BLaER1 (cell line): ENCODE data around the gene PHLDA3.

Source experiments
- H3K27ac ChIP-seq: shearing (Covaris generic); formaldehyde crosslinking; 2 replicates; pipeline ENCODE4 v1.8.1; 2022
- H3K27me3 ChIP-seq: shearing (Covaris generic); formaldehyde crosslinking; 2 replicates; pipeline ENCODE4 v1.8.1; 2022
- H3K36me3 ChIP-seq: shearing (Covaris generic); formaldehyde crosslinking; 2 replicates; pipeline ENCODE4 v1.8.1; 2022
- H3K4me1 ChIP-seq: shearing (Covaris generic); formaldehyde crosslinking; 2 replicates; pipeline ENCODE4 v1.8.1; 2022
- H3K4me2 ChIP-seq: shearing (Covaris generic); formaldehyde crosslinking; 2 replicates; pipeline ENCODE4 v1.8.1; 2022
- H3K4me3 ChIP-seq: shearing (Covaris generic); formaldehyde crosslinking; 2 replicates; pipeline ENCODE4 v1.8.1; 2022
- H3K9ac ChIP-seq: shearing (Covaris generic); formaldehyde crosslinking; 2 replicates; pipeline ENCODE4 v1.8.1; 2022
- H3K9me3 ChIP-seq: shearing (Covaris generic); formaldehyde crosslinking; 2 replicates; pipeline ENCODE4 v1.8.1; 2022
- H4K20me1 ChIP-seq: shearing (Covaris generic); formaldehyde crosslinking; 2 replicates; pipeline ENCODE4 v1.8.1; 2022
- Cebpa-rat ChIP-seq: shearing (Covaris generic); IDR thresholded peaks from 2 replicates; pipeline ENCODE4 v1.8.1; 2022

Gene PHLDA3

GRCh38 chr1:201488830-201489589, 20.0 kb upstream of the PHLDA3 start:
- H3K9me3 ChIP-seq: peaks cover 14% of the 10 kb centered on the region; the same call in 1 of the 2 replicates
- H3K4me3 ChIP-seq: no peak overlapping the region
- TF ChIP-seq Cebpa-rat: no peak
- peaks cover 20% of the 10 kb centered on the region for H3K4me1 ChIP-seq
- H3K36me3 ChIP-seq: peaks cover 88% of the 10 kb centered on the region
- H3K9ac ChIP-seq: no peak overlapping the region
- H3K4me2 ChIP-seq: no peak overlapping the region
- no peaks in the 10 kb centered on the region for H4K20me1 ChIP-seq
- no peak overlapping the region for H3K27ac ChIP-seq
- H3K27me3 ChIP-seq: no peaks in the 10 kb centered on the region

- no peaks in the 10 kb centered on the region for H4K20me1 ChIP-seq
Observed at GRCh38 chr1:201487742-201488141, 18.8 kb upstream of the PHLDA3 start.

GRCh38 chr1:201486187-201486586, 17.2 kb upstream of the PHLDA3 start:
- Histone ChIP-seq H3K4me2 (no peak overlapping the region), H4K20me1 (no peaks in the 10 kb centered on the region), H3K27ac (no peak overlapping the region), H3K27me3 (no peaks in the 10 kb centered on the region; the same call in 1 of the 2 replicates), H3K4me1 (peaks cover 31% of the 10 kb centered on the region), H3K4me3 (no peak overlapping the region), H3K9ac (no peak overlapping the region), H3K9me3 (no peaks in the 10 kb centered on the region), H3K36me3 (peaks cover 76% of the 10 kb centered on the region)
- TF ChIP-seq Cebpa-rat: no peak

More at GRCh38 chr1:201487742-201488141, 18.8 kb upstream of the PHLDA3 start:
- H3K27ac ChIP-seq: no peak overlapping the region
- H3K9me3 ChIP-seq: peaks cover 2% of the 10 kb centered on the region; the same call in 1 of the 2 replicates
- no peak overlapping the region for H3K9ac ChIP-seq
- TF ChIP-seq Cebpa-rat: no peak
- H3K4me3 ChIP-seq: no peak overlapping the region
- H3K27me3 ChIP-seq: no peaks in the 10 kb centered on the region
- H3K36me3 ChIP-seq: peaks cover 84% of the 10 kb centered on the region
- H3K4me1 ChIP-seq: peaks cover 20% of the 10 kb centered on the region
- H3K4me2 ChIP-seq: no peak overlapping the region

- H3K36me3 ChIP-seq: peaks cover 72% of the 10 kb centered on the region
- no peaks in the 10 kb centered on the region for H4K20me1 ChIP-seq
- no peak overlapping the region for H3K27ac ChIP-seq
- no peak overlapping the region for H3K4me2 ChIP-seq
- H3K9ac ChIP-seq: no peak overlapping the region
- TF ChIP-seq Cebpa-rat: no peak
- peaks cover 29% of the 10 kb centered on the region for H3K4me1 ChIP-seq
- no peak overlapping the region for H3K4me3 ChIP-seq
- H3K9me3 ChIP-seq: no peaks in the 10 kb centered on the region
- H3K27me3 ChIP-seq: no peaks in the 10 kb centered on the region; the same call in 1 of the 2 replicates
Observed at GRCh38 chr1:201485184-201485774, 16.3 kb upstream of the PHLDA3 start.

- Histone ChIP-seq H3K4me3 (no peak overlapping the region), H3K4me2 (no peak overlapping the region), H3K9me3 (no peaks in the 10 kb centered on the region), H4K20me1 (no peaks in the 10 kb centered on the region), H3K9ac (peak overlapping the region; percentile 10; the same call in 1 of the 2 replicates), H3K36me3 (peaks cover 53% of the 10 kb centered on the region), H3K4me1 (peaks cover 38% of the 10 kb centered on the region), H3K27ac (no peak overlapping the region), H3K27me3 (no peaks in the 10 kb centered on the region; the same call in 1 of the 2 replicates)
- TF ChIP-seq Cebpa-rat: no peak
Observed at GRCh38 chr1:201483373-201483949, 14.5 kb upstream of the PHLDA3 start.

- Histone ChIP-seq H3K36me3 (peaks cover 46% of the 10 kb centered on the region), H3K27ac (no peak overlapping the region), H3K4me3 (no peak overlapping the region), H3K27me3 (no peaks in the 10 kb centered on the region; the same call in 1 of the 2 replicates), H3K4me1 (peaks cover 41% of the 10 kb centered on the region), H3K9ac (no peak overlapping the region), H4K20me1 (no peaks in the 10 kb centered on the region), H3K9me3 (no peaks in the 10 kb centered on the region), H3K4me2 (no peak overlapping the region)
- TF ChIP-seq Cebpa-rat: no peak
Observed at GRCh38 chr1:201482755-201483154, 13.8 kb upstream of the PHLDA3 start.

GRCh38 chr1:201481761-201482493, 12.9 kb upstream of the PHLDA3 start:
- Histone ChIP-seq H3K9me3 (no peaks in the 10 kb centered on the region), H3K4me3 (peak overlapping the region; percentile 60), H3K36me3 (peaks cover 38% of the 10 kb centered on the region), H3K27me3 (no peaks in the 10 kb centered on the region; the same call in 1 of the 2 replicates), H3K9ac (peak overlapping the region; percentile 6; the same call in 1 of the 2 replicates), H4K20me1 (no peaks in the 10 kb centered on the region), H3K4me1 (peaks cover 49% of the 10 kb centered on the region), H3K27ac (no peak overlapping the region), H3K4me2 (peak overlapping the region; percentile 90)
- TF ChIP-seq Cebpa-rat: no peak

GRCh38 chr1:201481004-201481380, 12.0 kb upstream of the PHLDA3 start:
- H3K4me1 ChIP-seq: peaks cover 58% of the 10 kb centered on the region
- peaks cover 31% of the 10 kb centered on the region for H3K36me3 ChIP-seq
- no peaks in the 10 kb centered on the region; the same call in 1 of the 2 replicates for H3K27me3 ChIP-seq
- H3K27ac ChIP-seq: no peak overlapping the region
- peak overlapping the region; percentile 90 for H3K4me2 ChIP-seq
- no peaks in the 10 kb centered on the region for H3K9me3 ChIP-seq
- no peak overlapping the region for H3K9ac ChIP-seq
- peak overlapping the region; percentile 60 for H3K4me3 ChIP-seq
- H4K20me1 ChIP-seq: no peaks in the 10 kb centered on the region
- TF ChIP-seq Cebpa-rat: no peak

GRCh38 chr1:201480231-201481003, 11.4 kb upstream of the PHLDA3 start:
- TF ChIP-seq Cebpa-rat: no peak
- H3K36me3 ChIP-seq: peaks cover 25% of the 10 kb centered on the region
- H4K20me1 ChIP-seq: no peaks in the 10 kb centered on the region
- peak overlapping the region; percentile 60 for H3K4me3 ChIP-seq
- H3K27me3 ChIP-seq: no peaks in the 10 kb centered on the region; the same call in 1 of the 2 replicates
- peaks cover 58% of the 10 kb centered on the region for H3K4me1 ChIP-seq
- no peak overlapping the region for H3K9ac ChIP-seq
- H3K9me3 ChIP-seq: no peaks in the 10 kb centered on the region
- peak overlapping the region; percentile 90 for H3K4me2 ChIP-seq
- H3K27ac ChIP-seq: peak overlapping the region; percentile 69
